Testis (tissue), 2 donors: ENCODE measurements around the gene UBL4A.

Experiments used
- CTCF ChIP-seq, 3 experiments: fragments of 450-650 bp in 2 of 3; fragments of 200-600 bp in 1 of 3; sonication (generic) in 1 of 3; IDR thresholded peaks; one replicate each; pipeline ENCODE4 v1.5.1; 2016 to 2019; ENCODE audit warnings: antibody characterized with exemption in 3 of 3, mild to moderate bottlenecking in 2 of 3, moderate library complexity in 1 of 3
- POLR2A ChIP-seq: fragments of 450-650 bp; IDR thresholded peaks from one replicate; pipeline ENCODE4 v1.6.1; 2017; ENCODE audit warnings: antibody characterized with exemption, mild to moderate bottlenecking, moderate library complexity

GRCh38 chrX:154459832-154460231 is 26.6 kb downstream of the UBL4A start:
- TF ChIP-seq CTCF (IDR thresholded peaks at IDR 0.05) (no peak), POLR2A (no peak)
